Suprapubic skin (tissue), 4 donors: ENCODE results near the gene CAMK4.

Source experiments
- CTCF ChIP-seq, 2 donors: fragments of 200-600 bp in 1 of 2; fragments of 450-650 bp in 1 of 2; sonication (generic) in 1 of 2; IDR thresholded peaks; one replicate each; pipeline ENCODE4 v1.5.1; 2016 to 2019; ENCODE audit warnings: antibody characterized with exemption in 2 of 2, mild to moderate bottlenecking in 1 of 2, moderate library complexity in 1 of 2
- EP300 ChIP-seq: sonication (generic); formaldehyde crosslinking; IDR thresholded peaks from one replicate; pipeline ENCODE4 v1.6.1; 2017; ENCODE audit warnings: antibody characterized with exemption
- POLR2A ChIP-seq, 2 donors: fragments of 450-650 bp; IDR thresholded peaks; one replicate each; pipeline ENCODE4 v1.6.1; 2017; ENCODE audit warnings: antibody characterized with exemption in 2 of 2, mild to moderate bottlenecking in 2 of 2, moderate library complexity in 2 of 2
- POLR2AphosphoS5 ChIP-seq, 3 donors: sonication (generic); formaldehyde crosslinking; IDR thresholded peaks; one replicate each; pipeline ENCODE4 v1.6.1; 2017; ENCODE audit warnings: antibody characterized with exemption in 3 of 3

GRCh38 chr5:111262153-111262552, 38.0 kb downstream of the CAMK4 start:
- TF ChIP-seq CTCF (IDR thresholded peaks at IDR 0.05), result no peak
- no peak for TF ChIP-seq EP300
- no peak for TF ChIP-seq POLR2A (IDR thresholded peaks at IDR 0.05)
- TF ChIP-seq POLR2AphosphoS5 (IDR thresholded peaks at IDR 0.05), result no peak
